ENCODE data around the gene LAPTM5.

GRCh38 chr1:30777060-30777903, 19.7 kb upstream of the LAPTM5 start:
- no peak for TF ChIP-seq CTCF (IDR thresholded peaks at IDR 0.05; ENCODE audit: low read length)
- no peak for TF ChIP-seq EZH2 (optimal IDR thresholded peaks at IDR 0.05; ENCODE audit: low read depth, low read length)
- TF ChIP-seq EZH2phosphoT487 (IDR thresholded peaks at IDR 0.05; ENCODE audit: low read length), result no peak

All from MM.1S (cell line).